SU-DHL-6 (cell line): Measurements from ENCODE around the gene PNPLA3.

ENCODE experiments used
- H2AFZ ChIP-seq: fragments of 200-600 bp; sonication (generic); 2 replicates; pipeline ENCODE4 v1.6.1; 2014; ENCODE audit warnings: low read depth, mild to moderate bottlenecking, moderate library complexity, mixed read lengths, antibody characterized with exemption, low read length; ENCODE audit not compliant: severe bottlenecking
- H3F3A ChIP-seq: fragments of 200-600 bp; shearing (Covaris generic); 2 replicates; pipeline ENCODE4 v1.6.0; 2016; ENCODE audit warnings: antibody characterized with exemption, mild to moderate bottlenecking; ENCODE audit not compliant: insufficient read depth
- H3K27ac ChIP-seq: fragments of 200-600 bp; sonication (generic); 2 replicates; pipeline ENCODE4 v1.5.1; 2016; ENCODE audit warnings: low read depth, mild to moderate bottlenecking, low read length, moderate library complexity, mixed read lengths
- H3K27me3 ChIP-seq: fragments of 200-600 bp; sonication (generic), shearing (Covaris generic); 2 replicates; pipeline ENCODE4 v1.6.0; 2014; ENCODE audit warnings: mild to moderate bottlenecking, low read length
- H3K36me3 ChIP-seq: fragments of 200-600 bp; sonication (generic); 2 replicates; pipeline ENCODE4 v1.6.1; 2014; ENCODE audit warnings: mild to moderate bottlenecking, low read length, mixed read lengths
- H3K4me2 ChIP-seq: fragments of 300-600, 200-600 bp; shearing (Covaris generic), sonication (generic); 2 replicates; pipeline ENCODE4 v1.6.0; 2014; ENCODE audit warnings: low read length, low read depth, mild to moderate bottlenecking; ENCODE audit not compliant: poor library complexity, severe bottlenecking
- H3K4me3 ChIP-seq: fragments of 200-600 bp; sonication (generic); 2 replicates; pipeline ENCODE4 v1.5.1; 2014; ENCODE audit warnings: antibody characterized with exemption, low read length, mild to moderate bottlenecking, mixed read lengths; ENCODE audit not compliant: insufficient read depth, poor library complexity, severe bottlenecking
- H3K79me2 ChIP-seq: fragments of 200-600 bp; sonication (generic); 2 replicates; pipeline ENCODE4 v1.6.1; 2014; ENCODE audit warnings: mild to moderate bottlenecking, low read length, moderate library complexity; ENCODE audit not compliant: insufficient read depth
- H3K9ac ChIP-seq: fragments of 200-600 bp; sonication (generic); 2 replicates; pipeline ENCODE4 v1.7.0; 2014; ENCODE audit warnings: mild to moderate bottlenecking, low read length
- H3K9me2 ChIP-seq: fragments of 200-600 bp; sonication (generic); replicated peaks from 2 replicates; pipeline ENCODE4 v1.6.1; 2014; ENCODE audit warnings: low read length; ENCODE audit not compliant: insufficient read depth
- H3K9me3 ChIP-seq: fragments of 200-600 bp; sonication (generic); 2 replicates; pipeline ENCODE4 v1.6.1; 2014; ENCODE audit warnings: low read length, mixed read lengths; ENCODE audit not compliant: insufficient read depth
- H4K20me1 ChIP-seq: fragments of 200-600 bp; sonication (generic); 2 replicates; pipeline ENCODE4 v1.6.1; 2014; ENCODE audit warnings: low read depth, mild to moderate bottlenecking, antibody characterized with exemption, low read length, moderate library complexity, mixed read lengths
- EZH2phosphoT487 ChIP-seq: fragments of 200-600 bp; sonication (generic), shearing (Covaris generic); conservative IDR thresholded peaks from 2 replicates; pipeline ENCODE4 v1.6.1; 2018; ENCODE audit warnings: mild to moderate bottlenecking, antibody characterized with exemption, low read length, moderate library complexity, mixed read lengths
- TF ChIP-seq, protein P1 (sequence below): fragments of 200-600 bp; sonication (generic); IDR thresholded peaks from one replicate; pipeline ENCODE4 v1.5.1; 2017; ENCODE audit warnings: antibody characterized with exemption, mild to moderate bottlenecking, low read length, moderate library complexity; ENCODE audit not compliant: insufficient read depth, poor library complexity, severe bottlenecking

The PNPLA3 gene

DNA sequence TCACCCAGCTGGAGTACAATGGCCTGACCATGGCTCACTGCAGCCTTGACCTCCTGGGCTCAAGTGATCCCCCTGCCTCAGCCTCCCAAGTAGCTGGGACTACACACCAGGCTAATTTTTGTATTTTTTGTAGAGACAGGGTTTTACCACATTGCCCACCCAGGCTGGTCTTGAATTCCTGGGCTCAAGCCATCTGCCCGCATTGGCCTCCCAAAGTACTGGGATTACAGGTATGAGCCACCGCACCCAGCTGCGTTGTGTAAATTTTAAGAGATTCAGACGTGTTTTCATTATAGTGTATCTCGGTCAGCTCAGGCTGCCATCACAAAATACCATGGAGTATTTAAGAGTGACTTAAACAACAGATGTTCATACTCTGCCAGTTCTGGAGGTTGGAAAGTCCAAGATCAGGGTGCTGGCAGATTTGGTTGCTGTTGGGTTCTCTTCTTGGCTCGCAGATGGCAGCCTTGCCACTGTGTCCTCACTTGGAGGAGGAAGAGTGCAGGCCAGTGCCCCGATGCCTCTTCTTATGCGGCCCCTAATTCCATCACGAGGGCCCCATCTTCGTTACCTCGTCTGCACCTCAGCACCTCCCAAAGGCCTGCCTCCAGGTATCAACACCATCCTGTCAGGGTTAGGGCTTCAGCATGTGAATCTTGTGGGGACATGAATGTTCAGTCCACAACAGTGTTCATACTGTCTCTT, 67.9 kb downstream of the PNPLA3 start:
- no peaks in the 10 kb centered on the region for H4K20me1 ChIP-seq
- no peaks in the 10 kb centered on the region for H3K79me2 ChIP-seq
- H2AFZ ChIP-seq: no peak overlapping the region
- H3K27ac ChIP-seq: no peak overlapping the region
- no peaks in the 10 kb centered on the region; the same call in 1 of the 2 replicates for H3K36me3 ChIP-seq
- H3K4me2 ChIP-seq: no peak overlapping the region
- no peaks in the 10 kb centered on the region for H3K9me3 ChIP-seq
- no peak for TF ChIP-seq EZH2phosphoT487
- TF ChIP-seq, protein P1, sequence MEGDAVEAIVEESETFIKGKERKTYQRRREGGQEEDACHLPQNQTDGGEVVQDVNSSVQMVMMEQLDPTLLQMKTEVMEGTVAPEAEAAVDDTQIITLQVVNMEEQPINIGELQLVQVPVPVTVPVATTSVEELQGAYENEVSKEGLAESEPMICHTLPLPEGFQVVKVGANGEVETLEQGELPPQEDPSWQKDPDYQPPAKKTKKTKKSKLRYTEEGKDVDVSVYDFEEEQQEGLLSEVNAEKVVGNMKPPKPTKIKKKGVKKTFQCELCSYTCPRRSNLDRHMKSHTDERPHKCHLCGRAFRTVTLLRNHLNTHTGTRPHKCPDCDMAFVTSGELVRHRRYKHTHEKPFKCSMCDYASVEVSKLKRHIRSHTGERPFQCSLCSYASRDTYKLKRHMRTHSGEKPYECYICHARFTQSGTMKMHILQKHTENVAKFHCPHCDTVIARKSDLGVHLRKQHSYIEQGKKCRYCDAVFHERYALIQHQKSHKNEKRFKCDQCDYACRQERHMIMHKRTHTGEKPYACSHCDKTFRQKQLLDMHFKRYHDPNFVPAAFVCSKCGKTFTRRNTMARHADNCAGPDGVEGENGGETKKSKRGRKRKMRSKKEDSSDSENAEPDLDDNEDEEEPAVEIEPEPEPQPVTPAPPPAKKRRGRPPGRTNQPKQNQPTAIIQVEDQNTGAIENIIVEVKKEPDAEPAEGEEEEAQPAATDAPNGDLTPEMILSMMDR: no peak
- H3K9ac ChIP-seq: no peak overlapping the region
- no peaks in the 10 kb centered on the region for H3K27me3 ChIP-seq
- no peaks in the 10 kb centered on the region for H3K9me2 ChIP-seq
- no peaks in the 10 kb centered on the region for H3F3A ChIP-seq
- H3K4me3 ChIP-seq: no peak overlapping the region

DNA sequence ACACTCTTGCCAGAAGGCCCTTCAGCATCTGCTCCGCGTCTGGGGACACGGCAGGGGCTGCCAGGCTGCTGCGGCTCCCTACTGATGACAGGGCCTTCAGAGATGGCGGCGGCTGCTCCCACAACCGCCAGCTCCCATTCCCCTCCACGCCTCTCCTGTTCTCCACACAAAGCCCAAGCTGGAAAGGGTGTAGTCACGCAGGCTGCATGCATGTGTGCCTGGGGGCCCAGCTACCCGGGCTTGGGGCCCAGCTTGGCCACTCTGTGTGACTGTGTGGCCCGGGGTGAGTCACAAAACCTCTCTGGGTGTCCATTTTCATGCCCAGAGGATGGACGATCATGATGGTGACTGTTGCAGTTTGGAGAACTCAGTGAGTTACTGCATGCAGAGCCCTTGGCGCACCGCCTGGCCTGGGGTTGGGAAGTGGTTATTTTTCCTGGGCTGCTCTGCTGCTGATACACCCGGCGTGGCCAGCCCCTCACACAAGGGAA, 68.8 kb downstream of the PNPLA3 start:
- H3F3A ChIP-seq: no peaks in the 10 kb centered on the region
- H3K9me2 ChIP-seq: no peaks in the 10 kb centered on the region
- no peak overlapping the region for H3K27ac ChIP-seq
- TF ChIP-seq, protein P1: no peak
- no peak for TF ChIP-seq EZH2phosphoT487
- H3K79me2 ChIP-seq: no peaks in the 10 kb centered on the region
- H3K36me3 ChIP-seq: no peaks in the 10 kb centered on the region; the same call in 1 of the 2 replicates
- no peak overlapping the region for H3K4me3 ChIP-seq
- no peaks in the 10 kb centered on the region for H3K9me3 ChIP-seq
- H3K27me3 ChIP-seq: no peaks in the 10 kb centered on the region
- H4K20me1 ChIP-seq: no peaks in the 10 kb centered on the region
- H3K4me2 ChIP-seq: no peak overlapping the region
- no peak overlapping the region for H3K9ac ChIP-seq
- no peak overlapping the region for H2AFZ ChIP-seq

DNA sequence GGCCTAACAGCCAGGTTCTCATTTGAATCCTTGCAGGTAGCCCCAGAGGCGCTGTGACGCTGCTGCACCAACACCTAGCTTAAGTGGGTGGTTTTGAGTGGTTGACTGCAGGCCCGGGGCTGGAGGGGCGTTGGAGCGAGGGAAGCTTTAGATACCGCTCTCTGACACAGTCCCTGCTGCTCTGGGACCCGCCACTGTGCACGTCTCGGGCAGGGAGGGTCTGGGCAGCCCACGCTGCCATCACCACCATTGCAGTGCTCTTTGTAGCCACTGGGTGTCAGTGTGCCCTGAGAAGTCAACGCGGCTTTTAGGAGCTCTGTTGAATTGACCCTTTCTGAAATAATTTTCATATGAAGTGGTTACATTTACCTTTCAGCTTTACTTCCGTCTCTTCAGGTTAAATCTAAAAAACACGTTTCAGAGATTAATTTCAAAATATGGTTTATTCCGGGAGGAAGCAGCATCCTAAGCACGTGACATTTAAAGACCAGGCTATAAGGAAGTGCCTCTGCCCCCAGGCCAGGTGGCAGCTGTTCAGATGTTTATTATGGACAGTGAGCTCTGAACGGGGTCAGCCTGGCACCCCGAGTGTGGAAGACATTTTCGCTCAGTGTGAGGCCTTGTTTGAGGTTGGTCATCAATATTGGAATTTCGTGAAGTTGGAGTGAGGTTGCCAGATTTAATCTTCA, 69.6 kb downstream of the PNPLA3 start:
- no peak overlapping the region for H3K27ac ChIP-seq
- H3K4me3 ChIP-seq: no peak overlapping the region
- H3K79me2 ChIP-seq: no peaks in the 10 kb centered on the region
- no peak overlapping the region for H3K9ac ChIP-seq
- no peak overlapping the region for H3K4me2 ChIP-seq
- TF ChIP-seq EZH2phosphoT487: no peak
- TF ChIP-seq, protein P1: peak; percentile 93
- H2AFZ ChIP-seq: no peak overlapping the region
- H3K9me3 ChIP-seq: no peaks in the 10 kb centered on the region
- H3K9me2 ChIP-seq: no peaks in the 10 kb centered on the region
- H4K20me1 ChIP-seq: no peaks in the 10 kb centered on the region
- no peaks in the 10 kb centered on the region for H3K36me3 ChIP-seq
- H3K27me3 ChIP-seq: no peaks in the 10 kb centered on the region
- no peaks in the 10 kb centered on the region for H3F3A ChIP-seq
